C4-2B (cell line): ENCODE measurements around the gene MBTPS1.

Source experiments
- CTCF ChIP-seq: fragments of 450-650 bp; conservative IDR thresholded peaks from 2 replicates; pipeline ENCODE4 v1.5.1; 2017; ENCODE audit warnings: mild to moderate bottlenecking
- ZFX ChIP-seq: fragments of 450-650 bp; IDR thresholded peaks from 2 replicates; pipeline ENCODE4 v1.6.1; 2017

GRCh38 chr16:84120023-84120422 lies 3.3 kb upstream of the MBTPS1 start:
- TF ChIP-seq CTCF (no peak), ZFX (no peak)
